Neural crest cell (in vitro differentiated cells): ENCODE results near the gene ELF3. TPM values are rescaled to one million over a fixed set of nuclear protein-coding genes. Genes with fewer than 3 reads are reported as not detected.
A peak's percentile ranks its signal among the peaks of the same experiment; 100 is the strongest.
"Not testable (repeated sequence)": the region's sequence is repeated elsewhere in the genome, so short reads cannot be mapped to it uniquely, and the experiment has no call there.

Experiments
- DNase-seq: peaks from one replicate; pipeline ENCODE4 v3.0.0; 2021; ENCODE audit warnings: low read depth, mixed read lengths, low spot score
- H3K27ac Mint-ChIP-seq: one replicate; pipeline ENCODE4 v1.8.0; 2021; ENCODE audit warnings: mild to moderate bottlenecking, mixed read lengths; ENCODE audit not compliant: unreplicated experiment
- H3K27me3 Mint-ChIP-seq: 2 replicates; pipeline ENCODE4 v1.8.0; 2021; ENCODE audit warnings: low read depth, mild to moderate bottlenecking, mixed read lengths
- H3K36me3 Mint-ChIP-seq: 2 replicates; pipeline ENCODE4 v1.8.0; 2021; ENCODE audit warnings: low read depth, mild to moderate bottlenecking, mixed read lengths
- H3K4me1 Mint-ChIP-seq: 2 replicates; pipeline ENCODE4 v1.8.0; 2021; ENCODE audit warnings: mixed read lengths
- H3K4me3 Mint-ChIP-seq: one replicate; pipeline ENCODE4 v1.8.0; 2021; ENCODE audit warnings: mild to moderate bottlenecking, mixed read lengths
- H3K9me3 Mint-ChIP-seq: 2 replicates; pipeline ENCODE4 v1.8.0; 2021; ENCODE audit warnings: mixed read lengths
- total RNA-seq: library from RNA; stranded (reverse); gene quantifications from 2 replicates; pipeline ENCODE4 v1.2.1, GENCODE V29; 2021
- TF ChIP-seq, protein P1 (sequence below): fragments of 200-600 bp; sonication (generic); conservative IDR thresholded peaks from 2 replicates; pipeline ENCODE4 v1.5.0; 2021; ENCODE audit warnings: antibody characterized with exemption, mild to moderate bottlenecking

The ELF3 gene
- total RNA-seq, 1 donor from 2014 or later = 0.19 TPM

DNA sequence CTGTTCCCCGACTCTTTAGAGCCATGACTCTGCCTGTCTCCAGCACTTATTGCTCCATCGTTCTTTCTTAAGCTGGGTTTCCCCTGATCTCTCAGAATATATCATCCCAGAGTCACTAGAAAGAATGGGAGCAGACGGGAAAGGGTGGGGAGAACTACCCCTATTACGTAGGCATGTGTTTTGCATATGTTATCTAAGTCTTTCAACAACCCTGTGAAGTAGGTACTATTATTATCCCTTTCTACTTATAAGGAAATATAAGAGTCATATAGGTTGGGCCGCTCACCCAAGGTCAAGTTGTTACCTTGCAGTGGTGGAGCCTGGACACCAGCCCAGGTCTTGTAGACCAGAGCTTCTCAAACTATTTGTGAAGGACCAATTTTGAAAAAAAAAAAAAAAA lies 38.7 kb downstream of the ELF3 start:
- H3K4me3 Mint-ChIP-seq = no peak overlapping the region
- no peak overlapping the region for H3K27ac Mint-ChIP-seq
- H3K4me1 Mint-ChIP-seq = peaks cover 3% of the 10 kb centered on the region
- H3K9me3 Mint-ChIP-seq = peaks cover 4% of the 10 kb centered on the region
- H3K36me3 Mint-ChIP-seq = no peaks in the 10 kb centered on the region
- DNase-seq = no peak
- TF ChIP-seq, protein P1, sequence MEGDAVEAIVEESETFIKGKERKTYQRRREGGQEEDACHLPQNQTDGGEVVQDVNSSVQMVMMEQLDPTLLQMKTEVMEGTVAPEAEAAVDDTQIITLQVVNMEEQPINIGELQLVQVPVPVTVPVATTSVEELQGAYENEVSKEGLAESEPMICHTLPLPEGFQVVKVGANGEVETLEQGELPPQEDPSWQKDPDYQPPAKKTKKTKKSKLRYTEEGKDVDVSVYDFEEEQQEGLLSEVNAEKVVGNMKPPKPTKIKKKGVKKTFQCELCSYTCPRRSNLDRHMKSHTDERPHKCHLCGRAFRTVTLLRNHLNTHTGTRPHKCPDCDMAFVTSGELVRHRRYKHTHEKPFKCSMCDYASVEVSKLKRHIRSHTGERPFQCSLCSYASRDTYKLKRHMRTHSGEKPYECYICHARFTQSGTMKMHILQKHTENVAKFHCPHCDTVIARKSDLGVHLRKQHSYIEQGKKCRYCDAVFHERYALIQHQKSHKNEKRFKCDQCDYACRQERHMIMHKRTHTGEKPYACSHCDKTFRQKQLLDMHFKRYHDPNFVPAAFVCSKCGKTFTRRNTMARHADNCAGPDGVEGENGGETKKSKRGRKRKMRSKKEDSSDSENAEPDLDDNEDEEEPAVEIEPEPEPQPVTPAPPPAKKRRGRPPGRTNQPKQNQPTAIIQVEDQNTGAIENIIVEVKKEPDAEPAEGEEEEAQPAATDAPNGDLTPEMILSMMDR = no peak
- H3K27me3 Mint-ChIP-seq = no peaks in the 10 kb centered on the region

DNA sequence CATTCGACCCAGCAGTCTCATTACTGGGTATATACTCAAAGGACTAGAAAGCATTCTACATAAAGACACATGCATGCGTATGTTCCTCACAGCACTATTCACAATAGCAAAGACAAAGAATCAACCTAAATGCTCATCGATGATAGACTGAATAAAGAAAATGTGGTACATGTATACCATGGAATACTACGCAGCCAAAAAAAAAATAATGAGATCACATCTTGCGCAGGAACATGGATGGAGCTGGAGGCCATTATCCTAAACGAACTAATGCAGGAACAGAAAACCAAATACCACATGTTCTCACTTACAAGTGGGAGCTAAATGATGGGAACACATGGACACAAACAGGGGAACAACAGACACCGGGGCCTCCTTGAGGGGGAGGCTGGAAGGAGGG lies 43.7 kb downstream of the ELF3 start:
- no peaks in the 10 kb centered on the region for H3K4me1 Mint-ChIP-seq
- H3K9me3 Mint-ChIP-seq = no peaks in the 10 kb centered on the region
- H3K4me3 Mint-ChIP-seq = no peak overlapping the region

DNA sequence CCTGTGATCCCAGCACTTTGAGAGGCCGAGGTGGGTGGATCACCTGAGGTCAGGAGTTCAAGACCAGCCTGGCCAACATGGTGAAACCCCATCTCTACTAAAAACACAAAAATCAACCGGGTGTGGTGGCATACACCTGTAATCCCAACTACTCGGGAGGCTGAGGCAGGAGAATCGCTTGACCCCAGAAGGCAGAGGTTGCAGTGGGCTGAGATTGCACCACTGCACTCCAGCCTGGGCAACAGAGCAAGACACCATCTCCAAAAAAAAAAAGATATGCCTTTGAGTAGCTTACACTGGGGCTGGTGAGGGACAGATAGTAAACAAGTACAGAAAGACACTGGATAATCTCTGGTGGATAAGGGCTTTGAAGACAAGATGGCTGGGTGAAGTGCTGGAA lies 44.3 kb downstream of the ELF3 start:
- H3K4me3 Mint-ChIP-seq, H3K27me3 Mint-ChIP-seq, H3K9me3 Mint-ChIP-seq, H3K4me1 Mint-ChIP-seq, H3K36me3 Mint-ChIP-seq, DNase-seq: not testable (repeated sequence)
- H3K27ac Mint-ChIP-seq = peak overlapping the region; percentile 44

More for the DNA sequence above, 43.7 kb downstream of the ELF3 start:
- TF ChIP-seq, protein P1 = no peak
- Mint-ChIP-seq H3K27ac (no peak overlapping the region), H3K27me3 (no peaks in the 10 kb centered on the region), H3K36me3 (no peaks in the 10 kb centered on the region)
- DNase-seq = no peak

DNA sequence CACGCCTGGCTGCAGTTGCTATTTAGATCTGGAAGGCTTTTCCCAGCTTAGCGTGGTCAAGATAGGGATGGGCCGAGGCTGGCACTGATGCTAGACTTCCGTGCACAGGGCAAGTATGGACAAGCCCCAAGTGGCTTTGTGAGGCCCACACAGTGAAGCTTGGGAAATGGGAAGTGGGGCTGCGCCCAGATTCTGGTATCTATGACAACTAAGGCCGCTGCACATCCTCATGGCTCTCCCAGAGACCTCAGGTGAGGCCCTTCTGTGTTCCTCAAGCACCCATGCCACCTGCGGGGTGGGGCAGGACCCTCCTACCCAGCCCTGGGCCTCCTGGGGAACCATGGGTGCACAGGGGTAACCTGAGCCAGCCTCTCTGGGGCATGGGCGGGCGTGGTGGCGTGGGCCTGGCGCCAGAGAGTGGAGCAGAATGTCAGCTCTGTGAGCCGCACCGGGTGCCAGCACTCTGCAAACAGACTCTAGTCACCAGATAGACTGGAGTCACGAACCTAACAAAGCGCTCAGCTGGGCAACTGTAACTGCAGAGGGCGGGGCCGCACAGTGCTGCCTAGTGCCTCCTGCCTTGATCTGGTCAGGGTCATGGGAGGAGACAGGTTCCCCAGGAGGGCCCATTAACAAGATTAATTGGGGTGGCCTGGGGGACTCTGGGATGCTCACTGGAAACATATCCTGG lies 46.4 kb downstream of the ELF3 start:
- DNase-seq = no peak
- Mint-ChIP-seq H3K27ac (no peak overlapping the region), H3K9me3 (no peaks in the 10 kb centered on the region), H3K27me3 (no peaks in the 10 kb centered on the region), H3K36me3 (no peaks in the 10 kb centered on the region), H3K4me1 (peaks cover 4% of the 10 kb centered on the region), H3K4me3 (no peak overlapping the region)
- TF ChIP-seq, protein P1 = no peak

DNA sequence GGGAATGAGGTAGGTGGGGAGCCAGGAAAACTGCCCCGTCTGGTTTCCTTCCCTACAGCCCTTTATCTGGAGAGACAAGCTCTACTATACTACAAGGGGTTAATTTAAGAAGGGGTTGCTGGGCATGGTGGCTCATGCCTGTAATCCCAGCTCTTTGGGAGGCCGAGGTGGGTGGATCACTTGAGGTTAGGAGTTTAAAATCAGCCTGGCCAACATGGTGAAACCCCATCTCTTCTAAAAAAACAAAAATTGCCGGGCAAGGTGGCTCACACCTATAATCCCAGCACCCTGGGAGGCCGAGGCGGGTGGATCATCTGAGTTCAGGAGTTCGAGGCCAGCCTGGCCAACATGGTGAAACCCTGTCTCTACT lies 46.9 kb downstream of the ELF3 start:
- not testable (repeated sequence) for H3K4me3 Mint-ChIP-seq, H3K9me3 Mint-ChIP-seq, H3K27ac Mint-ChIP-seq, H3K4me1 Mint-ChIP-seq, H3K36me3 Mint-ChIP-seq, H3K27me3 Mint-ChIP-seq, DNase-seq

DNA sequence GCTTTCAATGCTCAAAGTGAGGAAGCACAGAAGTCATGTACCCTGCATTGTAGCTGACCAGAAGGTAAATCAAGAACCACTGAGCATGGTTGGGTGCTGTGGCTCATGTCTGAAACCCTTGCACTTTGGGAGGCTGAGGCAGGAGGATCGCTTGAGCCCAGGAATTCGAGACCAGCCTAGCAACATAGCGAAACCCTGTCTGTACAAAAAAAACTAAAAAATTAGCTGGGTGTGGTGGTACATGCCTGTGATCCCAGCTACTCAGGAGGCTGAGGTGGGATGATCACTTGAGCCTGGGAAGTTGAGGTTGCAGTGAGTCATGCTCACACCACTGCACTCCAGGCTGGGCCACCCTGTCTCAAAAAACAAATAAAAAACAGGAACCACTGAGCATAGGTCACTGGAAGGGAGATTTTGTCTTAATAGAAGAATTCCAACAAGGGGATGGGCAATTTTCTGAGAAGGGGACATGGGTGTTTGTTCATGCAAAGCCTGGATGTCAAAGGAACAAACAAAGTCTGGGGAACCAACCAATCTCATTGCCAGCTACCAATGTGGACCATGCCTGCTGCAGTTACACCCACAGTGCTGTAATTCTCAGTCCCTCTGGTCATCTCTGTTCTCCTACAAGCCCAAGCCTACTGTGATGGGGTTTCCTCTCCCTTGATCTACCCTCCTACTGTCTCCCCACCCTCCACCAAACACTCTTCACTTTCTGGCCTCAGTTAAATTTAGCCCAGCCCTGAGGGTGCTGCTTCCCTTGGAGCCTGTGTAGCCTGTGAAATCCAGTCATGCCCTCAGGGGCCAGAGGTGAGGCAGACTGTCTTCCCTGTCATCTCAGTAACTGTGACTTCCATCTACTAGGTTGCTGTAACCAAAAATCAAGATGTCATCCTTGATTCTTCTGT lies 47.9 kb downstream of the ELF3 start:
- Mint-ChIP-seq H3K9me3 (no peaks in the 10 kb centered on the region), H3K36me3 (no peaks in the 10 kb centered on the region), H3K27me3 (no peaks in the 10 kb centered on the region), H3K4me1 (peaks cover 8% of the 10 kb centered on the region), H3K4me3 (no peak overlapping the region), H3K27ac (no peak overlapping the region)
- TF ChIP-seq, protein P1 = no peak
- no peak for DNase-seq
